DND-41 (cell line): ENCODE data around the gene EHMT1.

Source experiments
- ATAC-seq: fragments of 200-7000 bp; cut with Tn5 transposase; 3 replicates; pipeline ENCODE4 v1.9.1; 2021; ENCODE audit warnings: low read depth; ENCODE audit not compliant: insufficient read depth
- DNase-seq: peaks from one replicate; pipeline ENCODE4 v3.0.0-alpha.2; 2020
- H2AFZ ChIP-seq: 2 replicates; pipeline ENCODE4 v1.6.0; 2012; ENCODE audit warnings: low read depth, low read length
- H3K27ac ChIP-seq: 2 replicates; pipeline ENCODE4 v1.5.1; 2012; ENCODE audit warnings: low read length, inconsistent platforms
- H3K27me3 ChIP-seq: fragments of 200-600 bp; sonication (generic); 2 replicates; pipeline ENCODE4 v1.6.0; 2012; ENCODE audit warnings: low read length, mild to moderate bottlenecking, inconsistent platforms; ENCODE audit not compliant: insufficient read depth, poor library complexity
- H3K36me3 ChIP-seq: 2 replicates; pipeline ENCODE4 v1.5.1; 2012; ENCODE audit warnings: low read length, inconsistent platforms; ENCODE audit not compliant: insufficient read depth
- H3K4me1 ChIP-seq: 2 replicates; pipeline ENCODE4 v1.5.1; 2012; ENCODE audit warnings: mild to moderate bottlenecking, low read length; ENCODE audit not compliant: insufficient read depth
- H3K4me2 ChIP-seq: 2 replicates; pipeline ENCODE4 v1.6.0; 2012; ENCODE audit warnings: mild to moderate bottlenecking, moderate library complexity, low read length, inconsistent platforms; ENCODE audit not compliant: insufficient read depth
- H3K4me3 ChIP-seq, 2 experiments: fragments of 200-600 bp in 1 of 2; shearing (Covaris generic) in 1 of 2; 2 replicates each; pipeline ENCODE4 v1.5.1; 2012 to 2016; ENCODE audit warnings: inconsistent platforms in 2 of 2, low read length in 2 of 2, mild to moderate bottlenecking in 2 of 2, low read depth in 1 of 2, moderate library complexity in 1 of 2
- H3K79me2 ChIP-seq: 2 replicates; pipeline ENCODE4 v1.6.0; 2012; ENCODE audit warnings: low read length, inconsistent platforms; ENCODE audit not compliant: insufficient read depth
- H3K9ac ChIP-seq: 2 replicates; pipeline ENCODE4 v1.6.0; 2012; ENCODE audit warnings: low read depth, mild to moderate bottlenecking, inconsistent platforms, low read length, moderate library complexity
- H3K9me3 ChIP-seq: 2 replicates; pipeline ENCODE4 v1.5.1; 2012; ENCODE audit warnings: low read length, moderate library complexity, mild to moderate bottlenecking, inconsistent platforms; ENCODE audit not compliant: insufficient read depth, severe bottlenecking
- H4K20me1 ChIP-seq: 2 replicates; pipeline ENCODE4 v1.6.0; 2012; ENCODE audit warnings: low read length; ENCODE audit not compliant: insufficient read depth
- CTCF ChIP-seq: IDR thresholded peaks from 2 replicates; pipeline ENCODE4 v1.5.1; 2012; ENCODE audit warnings: borderline replicate concordance, low read length, moderate library complexity, mild to moderate bottlenecking; ENCODE audit not compliant: poor library complexity, severe bottlenecking; ENCODE audit errors: extremely low read depth
- EZH2 ChIP-seq: IDR thresholded peaks from 3 replicates; pipeline ENCODE4 v1.6.1; 2012; ENCODE audit warnings: borderline replicate concordance, low read depth, mild to moderate bottlenecking, moderate library complexity, low read length, inconsistent platforms; ENCODE audit not compliant: severe bottlenecking

EHMT1 gene

DNA sequence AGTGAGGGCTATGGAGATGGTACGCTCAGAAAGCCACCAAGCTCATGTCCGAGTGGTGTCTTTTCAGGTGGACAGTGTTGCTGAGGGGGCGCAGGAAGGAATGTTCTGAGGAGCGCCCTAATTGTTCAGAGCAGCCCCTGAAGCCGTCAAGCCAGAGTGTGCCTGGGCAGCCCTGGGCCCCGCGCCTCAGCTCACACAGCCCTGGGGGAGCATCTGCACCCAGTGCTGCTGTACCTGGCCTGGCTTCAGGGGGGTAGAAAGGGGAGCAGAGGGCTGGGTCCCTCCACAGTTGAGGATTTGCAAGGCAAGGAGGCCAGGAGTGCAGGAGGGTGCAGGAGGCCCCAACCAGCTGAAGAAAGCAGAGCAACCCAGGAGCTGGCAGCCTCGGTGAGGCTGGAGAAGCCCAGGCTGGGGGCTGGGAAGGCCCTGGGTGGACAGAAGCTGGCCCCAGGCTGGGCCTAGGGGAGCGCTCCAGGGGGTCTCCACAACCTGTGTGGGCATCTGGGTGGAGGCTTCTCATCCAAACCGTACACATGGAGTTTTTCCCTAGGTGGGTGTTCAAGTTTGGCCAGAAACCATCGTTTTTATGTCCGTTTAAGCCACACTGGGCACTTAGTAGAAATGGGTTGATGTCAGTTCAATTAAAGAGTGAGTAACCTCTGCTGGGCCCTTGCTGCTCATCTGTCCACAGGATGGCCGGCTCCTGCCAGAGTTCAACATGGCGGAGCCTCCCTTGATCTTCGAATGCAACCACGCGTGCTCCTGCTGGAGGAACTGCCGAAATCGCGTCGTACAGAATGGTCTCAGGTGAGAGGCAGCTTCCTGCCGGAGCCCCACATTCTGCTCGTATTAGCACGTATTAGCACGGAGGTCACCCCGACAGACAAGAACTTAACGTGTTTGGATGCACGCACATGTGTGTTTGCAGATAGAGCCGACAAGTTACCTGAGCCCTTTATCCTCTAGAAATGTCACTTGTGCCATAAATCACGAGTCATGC, 196.8 kb downstream of the EHMT1 start:
- H3K9me3 ChIP-seq = no peaks in the 10 kb centered on the region
- no peaks in the 10 kb centered on the region for H4K20me1 ChIP-seq
- no peak overlapping the region for H3K4me3 ChIP-seq
- no peak overlapping the region for H3K4me2 ChIP-seq
- H3K36me3 ChIP-seq = peaks cover 78% of the 10 kb centered on the region
- no peaks in the 10 kb centered on the region for H3K79me2 ChIP-seq
- no peak for TF ChIP-seq CTCF
- TF ChIP-seq EZH2 = no peak
- ATAC-seq = no peak
- no peak overlapping the region for H3K9ac ChIP-seq
- H3K4me1 ChIP-seq = no peaks in the 10 kb centered on the region
- H3K27me3 ChIP-seq = no peaks in the 10 kb centered on the region
- DNase-seq = no peak
- H3K27ac ChIP-seq = no peak overlapping the region
- no peak overlapping the region for H2AFZ ChIP-seq

DNA sequence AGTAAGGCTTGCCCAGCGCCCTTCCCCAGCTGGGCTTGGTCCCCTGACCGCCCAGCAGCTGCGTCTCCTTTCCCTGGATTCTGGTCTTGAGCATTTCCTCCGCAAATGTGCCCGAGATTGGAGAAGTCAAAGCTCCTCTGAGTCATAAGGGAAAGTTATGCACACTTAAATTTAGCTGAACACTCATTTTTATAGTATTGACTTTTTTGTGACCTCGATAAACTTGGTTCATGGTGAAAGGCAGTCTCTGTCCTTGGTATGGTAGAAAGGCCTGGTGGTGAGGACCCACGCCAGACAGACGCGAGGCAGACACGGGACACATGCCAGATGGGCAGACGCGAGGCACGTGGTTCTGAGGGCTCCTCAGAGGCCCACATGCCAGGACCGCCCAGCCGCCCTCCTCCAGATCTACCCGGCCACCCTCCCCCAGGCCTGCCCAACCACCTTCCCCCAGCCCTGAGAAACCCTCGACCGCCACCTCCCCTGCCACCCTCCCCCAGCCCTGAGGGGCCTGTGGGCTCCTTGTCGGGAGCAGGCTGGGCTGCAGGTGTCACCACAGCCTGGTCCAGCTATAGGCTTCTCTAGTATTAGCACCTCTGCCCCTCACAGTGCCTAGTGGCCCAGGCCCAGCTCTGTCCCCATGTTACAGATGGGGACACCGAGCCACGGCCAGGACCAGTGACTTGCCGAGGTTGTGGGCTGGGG, 197.9 kb downstream of the EHMT1 start:
- no peak overlapping the region for H3K4me2 ChIP-seq
- no peak for ATAC-seq
- H3K27me3 ChIP-seq = no peaks in the 10 kb centered on the region
- DNase-seq = no peak
- H3K4me3 ChIP-seq = no peak overlapping the region
- H2AFZ ChIP-seq = no peak overlapping the region
- no peak overlapping the region for H3K9ac ChIP-seq
- no peaks in the 10 kb centered on the region for H3K9me3 ChIP-seq
- H3K27ac ChIP-seq = no peak overlapping the region
- H3K79me2 ChIP-seq = no peaks in the 10 kb centered on the region
- no peaks in the 10 kb centered on the region for H3K4me1 ChIP-seq
- H3K36me3 ChIP-seq = peaks cover 79% of the 10 kb centered on the region
- no peaks in the 10 kb centered on the region for H4K20me1 ChIP-seq
- TF ChIP-seq CTCF (no peak), EZH2 (no peak)

DNA sequence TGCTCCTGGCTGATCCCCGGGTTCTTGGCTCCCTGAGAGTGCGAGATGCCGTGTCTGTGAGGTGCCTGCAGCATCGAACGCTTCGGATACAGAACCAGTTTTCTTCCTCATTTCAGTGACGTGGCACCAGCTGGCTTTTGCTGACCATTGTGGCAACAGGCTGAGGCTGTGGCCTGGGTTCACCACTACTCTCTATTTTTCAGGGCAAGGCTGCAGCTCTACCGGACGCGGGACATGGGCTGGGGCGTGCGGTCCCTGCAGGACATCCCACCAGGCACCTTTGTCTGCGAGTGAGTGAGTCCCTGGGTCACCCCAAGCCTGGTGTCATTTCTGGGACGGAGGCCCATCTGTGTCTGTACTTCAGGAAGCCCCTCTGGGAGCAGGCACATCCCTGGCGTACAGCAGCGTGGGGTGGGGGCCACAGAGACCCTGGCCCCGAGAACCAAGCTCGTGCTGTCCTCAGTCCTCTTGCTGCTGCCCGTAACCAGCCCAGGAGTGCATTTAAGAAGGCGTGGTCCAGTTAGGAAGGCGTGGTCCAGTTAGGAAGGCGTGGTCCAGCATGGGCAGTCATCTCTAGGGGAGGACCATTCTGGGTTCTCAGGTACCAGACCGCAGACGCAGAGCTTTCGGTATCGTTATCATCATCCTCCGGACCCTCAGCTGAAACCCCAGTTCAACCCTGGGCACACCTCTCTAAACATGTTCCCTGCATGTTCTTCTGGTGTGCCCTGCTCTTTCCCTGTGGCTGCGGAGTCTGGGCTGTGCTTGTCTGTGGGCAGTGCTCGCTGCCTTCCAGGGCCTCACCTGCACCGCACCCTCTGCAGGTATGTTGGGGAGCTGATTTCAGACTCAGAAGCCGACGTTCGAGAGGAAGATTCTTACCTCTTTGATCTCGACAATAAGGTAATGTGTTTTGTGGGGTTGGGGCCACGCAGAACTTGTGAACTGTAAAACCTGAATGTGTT, 198.7 kb downstream of the EHMT1 start:
- no peak overlapping the region for H3K4me3 ChIP-seq
- H3K9ac ChIP-seq = no peak overlapping the region
- peaks cover 78% of the 10 kb centered on the region for H3K36me3 ChIP-seq
- no peak for DNase-seq
- no peaks in the 10 kb centered on the region for H3K79me2 ChIP-seq
- no peak overlapping the region for H3K27ac ChIP-seq
- H3K27me3 ChIP-seq = no peaks in the 10 kb centered on the region
- no peak overlapping the region for H3K4me2 ChIP-seq
- no peaks in the 10 kb centered on the region for H3K4me1 ChIP-seq
- no peak for ATAC-seq
- no peak for TF ChIP-seq EZH2
- TF ChIP-seq CTCF = no peak
- H4K20me1 ChIP-seq = no peaks in the 10 kb centered on the region
- no peak overlapping the region for H2AFZ ChIP-seq
- no peaks in the 10 kb centered on the region for H3K9me3 ChIP-seq
